IMR-90 (cell line): ENCODE measurements around the gene ACTA2. TPM values are rescaled to one million over a fixed set of nuclear protein-coding genes. Genes with fewer than 3 reads are reported as not detected.

Source experiments
- ATAC-seq: fragments of 200-7000 bp; cut with Tn5 transposase; 2 replicates; pipeline ENCODE4 v1.9.1; 2020; ENCODE audit warnings: low read depth, mild to moderate bottlenecking, moderate library complexity
- BruUV-seq: library from RNA; stranded (reverse); fragments of 400-500 nt; replicated peaks from 2 replicates; lab custom pipeline; 2021; lab: Mats Ljungman, UMichigan
- CTCF ChIA-PET: fragments of 300-600 bp; formaldehyde crosslinking; extraction: SDS; loops from one replicate; lab custom pipeline; 2021; ENCODE audit warnings: antibody characterized with exemption; lab: Yijun Ruan, JAX
- POLR2A ChIA-PET: fragments of 300-600 bp; sonication (Branson Sonifier 250); formaldehyde crosslinking; loops from one replicate; lab custom pipeline; 2022; ENCODE audit warnings: antibody characterized with exemption; ENCODE audit not compliant: unreplicated experiment; lab: Charles Lee
- DNase-seq: peaks from one replicate; pipeline ENCODE4 v3.0.0; 2013
- H2AFZ ChIP-seq: replicated peaks from 2 replicates; pipeline ENCODE3; 2013; ENCODE audit warnings: low read length, mild to moderate bottlenecking; ENCODE audit not compliant: poor library complexity
- H2AK5ac ChIP-seq: 2 replicates; pipeline ENCODE4 v1.6.1; 2013; ENCODE audit warnings: low read depth, low read length, inconsistent platforms
- H2AK9ac ChIP-seq: replicated peaks from 2 replicates; pipeline ENCODE3; 2013; ENCODE audit warnings: mild to moderate bottlenecking, low read depth, low read length, moderate library complexity; ENCODE audit not compliant: poor library complexity
- H2BK120ac ChIP-seq: 2 replicates; pipeline ENCODE4 v1.6.1; 2013; ENCODE audit warnings: low read depth, low read length, inconsistent platforms
- H2BK15ac ChIP-seq: 3 replicates; pipeline ENCODE4 v1.6.1; 2013; ENCODE audit warnings: low read depth, low read length, inconsistent platforms
- H2BK20ac ChIP-seq: 2 replicates; pipeline ENCODE4 v1.6.1; 2013; ENCODE audit warnings: low read depth, mild to moderate bottlenecking, inconsistent platforms, low read length, moderate library complexity
- H2BK5ac ChIP-seq: 2 replicates; pipeline ENCODE4 v1.6.1; 2013; ENCODE audit warnings: mild to moderate bottlenecking, low read depth, low read length, inconsistent platforms; ENCODE audit not compliant: poor library complexity, severe bottlenecking
- H3K14ac ChIP-seq: replicated peaks from 2 replicates; pipeline ENCODE4 v1.6.1; 2013; ENCODE audit warnings: low read depth, low read length, inconsistent platforms
- H3K18ac ChIP-seq: 2 replicates; pipeline ENCODE4 v1.6.1; 2013; ENCODE audit warnings: low read depth, low read length, control low read depth
- H3K23ac ChIP-seq: 2 replicates; pipeline ENCODE4 v1.6.1; 2013; ENCODE audit warnings: low read depth, low read length, inconsistent platforms
- H3K27ac ChIP-seq: 2 replicates; pipeline ENCODE4 v1.5.1; 2013; ENCODE audit warnings: mild to moderate bottlenecking, control low read depth, low read length; ENCODE audit not compliant: insufficient read depth
- H3K27me3 ChIP-seq: 2 replicates; pipeline ENCODE4 v1.6.1; 2013; ENCODE audit warnings: low read length; ENCODE audit not compliant: control insufficient read depth, insufficient read depth
- H3K36me3 ChIP-seq: 2 replicates; pipeline ENCODE4 v1.6.1; 2013; ENCODE audit warnings: low read length, mixed read lengths; ENCODE audit not compliant: control insufficient read depth, insufficient read depth
- H3K4ac ChIP-seq: 2 replicates; pipeline ENCODE4 v1.6.1; 2013; ENCODE audit warnings: low read depth, low read length, inconsistent platforms
- H3K4me1 ChIP-seq: 2 replicates; pipeline ENCODE4 v1.6.1; 2013; ENCODE audit warnings: low read length, mixed read lengths; ENCODE audit not compliant: control insufficient read depth, insufficient read depth
- H3K4me2 ChIP-seq: 2 replicates; pipeline ENCODE4 v1.6.1; 2013; ENCODE audit warnings: low read depth, mild to moderate bottlenecking, control low read depth, low read length, moderate library complexity
- H3K4me3 ChIP-seq: 2 replicates; pipeline ENCODE4 v1.5.1; 2013; ENCODE audit warnings: low read depth, mild to moderate bottlenecking, control low read depth, low read length, moderate library complexity; ENCODE audit not compliant: insufficient read depth
- H3K56ac ChIP-seq: 2 replicates; pipeline ENCODE4 v1.6.1; 2013; ENCODE audit warnings: low read length, inconsistent platforms; ENCODE audit not compliant: insufficient read depth; ENCODE audit errors: extremely low read depth
- H3K79me1 ChIP-seq, 2 experiments: 2 replicates each; pipeline ENCODE4 v1.6.1; 2013; ENCODE audit warnings: low read length in 2 of 2, inconsistent platforms in 1 of 2, low read depth in 1 of 2
- H3K9ac ChIP-seq: 2 replicates; pipeline ENCODE4 v1.6.1; 2013; ENCODE audit warnings: low read depth, low read length, control low read depth
- H3K9me1 ChIP-seq: 2 replicates; pipeline ENCODE4 v1.6.1; 2013; ENCODE audit warnings: low read length, inconsistent platforms; ENCODE audit not compliant: insufficient read depth
- H3K9me3 ChIP-seq: 2 replicates; pipeline ENCODE4 v1.6.1; 2013; ENCODE audit warnings: low read length; ENCODE audit not compliant: control insufficient read depth, insufficient read depth
- H4K20me1 ChIP-seq: 2 replicates; pipeline ENCODE4 v1.6.1; 2013; ENCODE audit warnings: low read length, inconsistent platforms; ENCODE audit not compliant: insufficient read depth
- H4K5ac ChIP-seq: 2 replicates; pipeline ENCODE4 v1.6.1; 2013; ENCODE audit warnings: mild to moderate bottlenecking, low read depth, low read length, control low read depth
- H4K8ac ChIP-seq, 2 experiments: 2 replicates each; pipeline ENCODE4 v1.6.1; 2013; ENCODE audit warnings: low read depth in 2 of 2, low read length in 2 of 2, control low read depth in 1 of 2, inconsistent platforms in 1 of 2
- H4K91ac ChIP-seq: 2 replicates; pipeline ENCODE4 v1.6.1; 2013; ENCODE audit warnings: low read depth, low read length, inconsistent platforms; ENCODE audit not compliant: insufficient read depth
- BHLHE40 ChIP-seq: fragments of 150-350 bp; IDR thresholded peaks from 2 replicates; pipeline ENCODE4 v1.6.1; 2016; ENCODE audit warnings: mild to moderate bottlenecking, low read depth, low read length
- POLR2A ChIP-seq: IDR thresholded peaks from 2 replicates; pipeline ENCODE4 v1.6.1; 2012; ENCODE audit warnings: mild to moderate bottlenecking, low read depth, low read length
- WGBS, 2 experiments: methylation state at CpG; one replicate each; pipeline versions ENCODE4 v1.1.5 to v1.1.7; 2013; ENCODE audit warnings: missing lambda C conversion rate in 2 of 2; ENCODE audit not compliant: insufficient read length in 1 of 2; ENCODE audit errors: extremely low coverage in 2 of 2; 5-methylcytosine and 5-hydroxymethylcytosine counted together
- dilution Hi-C: fragments of 300-500 bp; cut with HindIII; formaldehyde crosslinking; loops from one replicate; pipeline ENCODE4 v1.14.3; 2018; ENCODE audit warnings: low sequenced_read_pairs; ENCODE audit not compliant: unreplicated experiment
- in situ Hi-C: fragments of 300-500 bp; cut with MboI; formaldehyde crosslinking; loops from 3 replicates; pipeline ENCODE4 v1.14.3; 2019; ENCODE audit warnings: low sequenced_read_pairs, inconsistent platforms, mixed read lengths
- intact Hi-C: fragments of 100-400 bp; cut with micrococcal nuclease; formaldehyde crosslinking; loops from 2 replicates; pipeline ENCODE4 v1.10.0; 2022
- polyA plus RNA-seq, 3 experiments: library from polyadenylated mRNA; depleted of rRNA; stranded (reverse); fragments of >200 nt; gene quantifications; 2 replicates each; pipeline ENCODE4 v1.2.3, GENCODE V29; 2012; ENCODE audit warnings: low replicate concordance in 1 of 3
- total RNA-seq: library from RNA; depleted of rRNA; stranded (reverse); fragments of >200 nt; gene quantifications from 2 replicates; pipeline ENCODE4 v1.2.3, GENCODE V29; 2012

Gene ACTA2
- total and polyA plus RNA-seq, 2 of the 4 experiments (the other 2 are of a cell fraction), result 978 to 1,235 TPM

DNA sequence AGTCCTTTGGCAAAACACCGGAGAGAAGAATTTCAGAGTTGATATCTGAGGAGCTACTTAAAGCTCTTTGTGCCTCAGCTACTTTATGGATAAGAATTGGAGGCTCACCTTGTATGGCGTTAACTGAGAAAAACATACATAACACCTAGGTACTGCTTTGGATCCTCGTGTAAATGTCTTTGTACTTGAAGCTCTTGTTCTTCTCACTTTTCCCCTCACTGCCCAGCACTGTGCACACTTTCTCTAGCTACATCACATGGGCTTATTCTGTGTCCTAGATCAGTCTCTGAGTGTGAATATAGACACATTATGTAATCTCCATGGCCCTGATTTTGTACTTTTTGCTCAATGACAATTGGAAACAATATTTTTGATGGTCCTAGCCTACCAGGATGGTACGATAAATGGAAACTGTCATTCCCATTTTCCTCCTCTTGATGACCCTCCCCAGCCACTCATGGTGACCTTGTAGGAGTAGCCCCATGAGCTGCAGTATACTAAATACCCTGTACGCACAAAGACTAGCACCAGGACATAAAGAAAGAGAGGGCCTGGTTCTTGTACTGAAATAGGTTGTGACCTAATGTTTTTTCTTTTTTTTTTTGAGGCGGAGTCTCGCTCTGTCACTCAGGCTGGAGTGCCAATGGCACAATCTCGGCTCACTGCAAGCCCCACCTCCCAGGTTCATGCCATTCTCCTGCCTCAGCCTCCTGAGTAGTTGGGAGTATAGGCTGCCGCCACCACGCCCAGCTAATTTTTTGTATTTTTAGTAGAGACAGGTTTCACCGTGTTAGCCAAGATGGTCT lies 50.4 kb downstream of the ACTA2 start:
- peaks cover 23% of the 10 kb centered on the region for H3K9me1 ChIP-seq
- H3K27ac ChIP-seq, result peak overlapping the region; percentile 31; the same call in 1 of the 2 replicates
- no peaks in the 10 kb centered on the region for H3K9me3 ChIP-seq
- TF ChIP-seq BHLHE40 (no peak), POLR2A (no peak)
- peak overlapping the region; percentile 91 for H3K23ac ChIP-seq
- peak overlapping the region; percentile 43 to 46; a peak in 2 of 4 replicates for H4K8ac ChIP-seq
- H2BK120ac ChIP-seq, result peak overlapping the region; percentile 82
- peak overlapping the region; percentile 96 for H2BK20ac ChIP-seq
- DNase-seq (no peak), ATAC-seq (no peak)
- no TSS peak for BruUV-seq
- H3K18ac ChIP-seq, result peak overlapping the region; percentile 79; the same call in 1 of the 2 replicates
- ChIA-PET CTCF (interaction anchor here (0.6 kb wide), 1 partner anchor 580 kb away, joined by 3 read pairs; no protein-coding TSS in a partner anchor), POLR2A (no interaction called here)
- H3K9ac ChIP-seq, result no peak overlapping the region
- H3K79me1 ChIP-seq, result peaks cover 42 to 81% of the 10 kb centered on the region in 2 experiments
- H3K4me3 ChIP-seq, result no peak overlapping the region
- H3K4ac ChIP-seq, result peak overlapping the region; percentile 94
- H3K27me3 ChIP-seq, result no peaks in the 10 kb centered on the region
- intact Hi-C loops, result no loop called here
- 0 out of 2 replicates have a peak overlapping the region, but pooled peaks have one; percentile 10 for H4K91ac ChIP-seq
- no peak overlapping the region for H2AFZ ChIP-seq
- in situ Hi-C loops, result no loop called here
- H4K5ac ChIP-seq, result peak overlapping the region; percentile 65; the same call in 1 of the 2 replicates
- peak overlapping the region; percentile 79 for H2AK5ac ChIP-seq
- H3K36me3 ChIP-seq, result peaks cover 35% of the 10 kb centered on the region
- dilution Hi-C loops, result no loop called here
- peak overlapping the region; percentile 7; the same call in 1 of the 2 replicates for H3K4me2 ChIP-seq
- peak overlapping the region; percentile 15; the same call in 1 of the 2 replicates for H3K56ac ChIP-seq
- no CpG with 5 or more reads among the region's 11 CpGs for WGBS, 2 experiments
- H4K20me1 ChIP-seq, result no peaks in the 10 kb centered on the region; the same call in 1 of the 2 replicates
- H3K14ac ChIP-seq, result peak overlapping the region; percentile 84
- H2BK15ac ChIP-seq, result peak overlapping the region; percentile 86
- H3K4me1 ChIP-seq, result peaks cover 20% of the 10 kb centered on the region
- peak overlapping the region; percentile 94 for H2BK5ac ChIP-seq
- H2AK9ac ChIP-seq, result peak overlapping the region; percentile 44
